Smooth muscle cell (in vitro differentiated cells): Measurements from ENCODE around the gene GNG12. TPM values are rescaled to one million over a fixed set of nuclear protein-coding genes. Genes with fewer than 3 reads are reported as not detected.

Experiments used
- DNase-seq: peaks from one replicate; lab custom pipeline; 2025; ENCODE audit not compliant: unreplicated experiment; lab: John Stamatoyannopoulos, UW
- H2AFZ ChIP-seq: fragments of 200-600 bp; sonication (generic); 2 replicates; pipeline ENCODE4 v1.6.0; 2016; ENCODE audit warnings: antibody characterized with exemption, low read depth, mild to moderate bottlenecking
- H3F3A ChIP-seq: fragments of 200-600 bp; sonication (generic); 2 replicates; pipeline ENCODE4 v1.6.0; 2017; ENCODE audit warnings: antibody characterized with exemption, low read depth
- H3K27ac ChIP-seq: fragments of 200-600 bp; sonication (generic); 2 replicates; pipeline ENCODE4 v1.5.1; 2016; ENCODE audit warnings: low read depth, mild to moderate bottlenecking
- H3K27me3 ChIP-seq: fragments of 200-600 bp; sonication (generic); 2 replicates; pipeline ENCODE4 v1.6.1; 2016; ENCODE audit warnings: low read depth, mild to moderate bottlenecking
- H3K36me3 ChIP-seq: fragments of 200-600 bp; sonication (generic); 2 replicates; pipeline ENCODE4 v1.5.1; 2016; ENCODE audit warnings: low read depth
- H3K4me1 ChIP-seq: fragments of 200-600 bp; sonication (generic); 2 replicates; pipeline ENCODE4 v1.5.1; 2016; ENCODE audit warnings: low read depth
- H3K4me2 ChIP-seq: fragments of 200-600 bp; sonication (generic); 2 replicates; pipeline ENCODE4 v1.6.0; 2016; ENCODE audit warnings: mild to moderate bottlenecking
- H3K4me3 ChIP-seq: fragments of 200-600 bp; sonication (generic); 2 replicates; pipeline ENCODE4 v1.5.1; 2016; ENCODE audit warnings: mild to moderate bottlenecking
- H3K79me2 ChIP-seq: fragments of 200-600 bp; sonication (generic); 2 replicates; pipeline ENCODE4 v1.6.0; 2016; ENCODE audit warnings: low read depth, mild to moderate bottlenecking
- H3K9ac ChIP-seq: fragments of 200-600 bp; sonication (generic); 2 replicates; pipeline ENCODE4 v1.6.0; 2016; ENCODE audit warnings: low read depth
- H3K9me3 ChIP-seq: fragments of 200-600 bp; sonication (generic); replicated peaks from 2 replicates; pipeline ENCODE4 v1.5.1; 2016; ENCODE audit warnings: low read depth
- H4K20me1 ChIP-seq: fragments of 200-600 bp; sonication (generic); 2 replicates; pipeline ENCODE4 v1.6.0; 2016; ENCODE audit warnings: low read depth
- CTCF ChIP-seq: fragments of 200-600 bp; sonication (generic); IDR thresholded peaks from 2 replicates; pipeline ENCODE4 v1.5.1; 2017; ENCODE audit warnings: borderline replicate concordance, mild to moderate bottlenecking, antibody characterized with exemption; ENCODE audit not compliant: insufficient read depth, poor library complexity, severe bottlenecking
- WGBS: methylation state at CpG from one replicate; pipeline ENCODE4 v1.1.7; 2016; ENCODE audit warnings: low lambda C conversion rate; 5-methylcytosine and 5-hydroxymethylcytosine counted together
- polyA plus RNA-seq: library from polyadenylated mRNA; unstranded; fragments of >200 nt; fragmentation: Nextera tagmentation; extraction: Ambion mirVana; gene quantifications from 2 replicates; pipeline ENCODE4 v1.2.1, GENCODE V29; 2016
- total RNA-seq: library from RNA; depleted of rRNA; stranded (reverse); fragments of >200 nt; gene quantifications from 2 replicates; pipeline ENCODE4 v1.2.3, GENCODE V29; 2014

Gene GNG12
- total and polyA plus RNA-seq, 2 experiments from 2014 or later: 54.6 to 86.6 TPM

GRCh38 chr1:67784545-67785186 lies 48.6 kb downstream of the GNG12 start:
- DNase-seq: no peak
- Histone ChIP-seq H3K79me2 (peaks cover 48% of the 10 kb centered on the region), H3K27ac (no peak overlapping the region), H3K9ac (no peak overlapping the region), H3K9me3 (no peaks in the 10 kb centered on the region), H3K27me3 (no peaks in the 10 kb centered on the region), H3F3A (peaks cover 5% of the 10 kb centered on the region), H3K4me1 (peaks cover 10% of the 10 kb centered on the region), H4K20me1 (peaks cover 64% of the 10 kb centered on the region), H3K36me3 (no peaks in the 10 kb centered on the region), H2AFZ (no peak overlapping the region), H3K4me2 (no peak overlapping the region), H3K4me3 (no peak overlapping the region)
- 93% methylated on average over 6 of the region's 6 CpGs for WGBS
- no peak for TF ChIP-seq CTCF

GRCh38 chr1:67780637-67781036 lies 52.6 kb downstream of the GNG12 start:
- H3K4me2 ChIP-seq: no peak overlapping the region
- H3K4me3 ChIP-seq: no peak overlapping the region
- no peak overlapping the region for H2AFZ ChIP-seq
- WGBS: 93% methylated on average over 2 of the region's 2 CpGs
- H3K36me3 ChIP-seq: no peaks in the 10 kb centered on the region
- no peaks in the 10 kb centered on the region for H3K4me1 ChIP-seq
- H4K20me1 ChIP-seq: peaks cover 50% of the 10 kb centered on the region
- H3K79me2 ChIP-seq: peaks cover 27% of the 10 kb centered on the region
- no peaks in the 10 kb centered on the region for H3K27me3 ChIP-seq
- H3K9me3 ChIP-seq: no peaks in the 10 kb centered on the region
- H3F3A ChIP-seq: no peaks in the 10 kb centered on the region
- no peak for TF ChIP-seq CTCF
- DNase-seq: no peak
- no peak overlapping the region for H3K27ac ChIP-seq
- H3K9ac ChIP-seq: no peak overlapping the region

- peaks cover 14% of the 10 kb centered on the region for H3K79me2 ChIP-seq
These were observed 55.8 kb downstream of the GNG12 start for GRCh38 chr1:67777440-67777839.

More at GRCh38 chr1:67777440-67777839, 55.8 kb downstream of the GNG12 start:
- no peaks in the 10 kb centered on the region for H3K9me3 ChIP-seq
- DNase-seq: no peak
- no peak overlapping the region for H3K4me3 ChIP-seq
- no peak for TF ChIP-seq CTCF
- WGBS: 90% methylated on average over 4 of the region's 4 CpGs
- H3K27ac ChIP-seq: no peak overlapping the region
- H3K4me2 ChIP-seq: no peak overlapping the region
- H3K4me1 ChIP-seq: no peaks in the 10 kb centered on the region
- no peaks in the 10 kb centered on the region for H3K36me3 ChIP-seq
- H3K27me3 ChIP-seq: no peaks in the 10 kb centered on the region
- no peak overlapping the region for H2AFZ ChIP-seq
- H3K9ac ChIP-seq: no peak overlapping the region
- peaks cover 36% of the 10 kb centered on the region for H4K20me1 ChIP-seq
- H3F3A ChIP-seq: peaks cover 6% of the 10 kb centered on the region
